Right lobe of liver (tissue), 4 donors: ENCODE measurements around the gene GPRIN3.

Experiments used
- CTCF ChIP-seq, 4 donors: fragments of 200-600 bp in 3 of 4; fragments of 450-650 bp in 1 of 4; IDR thresholded peaks; one replicate each; pipeline versions ENCODE4 v1.5.1 to v1.8.0; 2016 to 2022; ENCODE audit warnings: antibody characterized with exemption in 4 of 4, mild to moderate bottlenecking in 2 of 4
- POLR2A ChIP-seq: fragments of 450-650 bp; IDR thresholded peaks from one replicate; pipeline ENCODE4 v1.6.1; 2017; ENCODE audit warnings: antibody characterized with exemption, mild to moderate bottlenecking
- donor health status: DM: no; HTN: no; CAD: no.
- donor health status: DM: no; HTN: no; CAD: no.
- donor health status: DM: no; HTN: yes; CAD: no.

DNA sequence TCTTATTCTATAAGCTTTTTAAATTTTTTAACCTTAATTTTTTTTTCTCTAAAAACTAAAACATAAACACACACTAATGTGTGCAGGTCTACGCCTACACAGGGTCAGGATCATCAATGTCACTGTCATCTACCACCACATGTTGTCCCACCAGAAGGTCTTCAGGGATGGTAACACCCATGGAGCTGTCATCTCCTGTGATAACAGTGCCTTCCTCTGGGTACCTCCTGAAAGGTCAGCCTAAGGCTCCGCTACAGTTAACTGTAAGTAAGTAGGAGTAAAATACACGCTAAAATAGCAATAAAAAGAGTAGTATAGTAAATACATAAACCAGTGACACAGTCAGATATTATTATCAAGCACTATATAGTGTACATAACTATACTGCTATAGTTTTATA is 45.9 kb upstream of the GPRIN3 start:
- TF ChIP-seq CTCF (IDR thresholded peaks at IDR 0.05) (no peak), POLR2A (no peak)
